Brain microvascular endothelial cell (primary cell): ENCODE results near the gene WWC2.

ENCODE experiments used
- DNase-seq: peaks from one replicate; pipeline ENCODE4 v3.0.0-alpha.2; 2020
- H3K27ac ChIP-seq: fragments of 250-450 bp; sonication (Bioruptor Pico); 2 replicates; pipeline ENCODE4 v1.5.1; 2020; ENCODE audit warnings: mild to moderate bottlenecking, moderate library complexity
- H3K27me3 ChIP-seq: fragments of 250-450 bp; sonication (Bioruptor Pico); replicated peaks from 2 replicates; pipeline ENCODE4 v1.5.1; 2020; ENCODE audit warnings: mild to moderate bottlenecking
- H3K36me3 ChIP-seq: fragments of 250-450 bp; sonication (Bioruptor Pico); replicated peaks from 2 replicates; pipeline ENCODE4 v1.5.1; 2020; ENCODE audit warnings: mild to moderate bottlenecking
- H3K4me3 ChIP-seq: 2 replicates; pipeline ENCODE4 v1.5.1; 2011; ENCODE audit warnings: low read depth, mild to moderate bottlenecking, control low read depth, low read length, moderate library complexity
- in situ Hi-C: cut with HindIII; loops from 2 replicates; pipeline ENCODE4 v1.10.0; 2017; ENCODE audit warnings: low sequenced_read_pairs, low pct_ligation_motif_present
- TF ChIP-seq, protein P1 (sequence below): IDR thresholded peaks from 2 replicates; pipeline ENCODE4 v1.5.1; 2011; ENCODE audit warnings: low read depth, mild to moderate bottlenecking, moderate library complexity, low read length, control low read depth, inconsistent platforms; ENCODE audit errors: missing control alignments

Gene WWC2

DNA sequence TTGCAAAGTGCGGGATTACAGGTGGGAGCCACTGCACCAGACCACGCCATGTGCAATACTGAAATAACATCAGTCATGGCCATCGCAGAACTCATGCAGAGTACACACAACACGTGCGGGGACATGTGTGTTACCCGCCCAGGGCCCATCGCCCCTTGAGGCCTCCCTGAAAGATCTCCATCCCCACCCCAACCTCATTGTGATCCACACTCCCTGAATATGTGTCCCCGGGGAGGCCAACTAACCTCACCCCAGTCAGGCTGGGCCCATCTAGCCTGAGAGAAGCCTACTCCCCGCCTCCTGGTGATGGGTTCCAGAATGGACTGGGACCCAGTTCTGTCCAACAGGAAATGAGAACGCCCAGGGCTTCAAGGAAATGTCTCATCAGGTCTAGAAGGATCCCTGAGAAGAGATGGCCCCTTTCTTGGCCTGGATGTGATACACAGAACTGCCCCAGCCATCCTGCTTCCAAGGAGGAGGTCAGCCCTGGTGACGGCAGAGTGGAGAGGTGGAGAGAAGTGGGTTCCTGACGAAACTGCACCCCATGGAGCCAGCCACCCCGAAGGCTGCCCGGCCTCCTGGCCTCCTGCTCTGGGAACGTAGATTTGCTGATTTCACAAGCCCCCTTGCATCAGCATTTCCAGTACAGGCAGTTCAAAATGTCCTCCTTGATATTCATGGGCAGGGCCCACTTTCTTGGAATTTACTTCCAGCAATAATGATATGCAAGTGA is 245.6 kb downstream of the WWC2 start:
- TF ChIP-seq, protein P1, sequence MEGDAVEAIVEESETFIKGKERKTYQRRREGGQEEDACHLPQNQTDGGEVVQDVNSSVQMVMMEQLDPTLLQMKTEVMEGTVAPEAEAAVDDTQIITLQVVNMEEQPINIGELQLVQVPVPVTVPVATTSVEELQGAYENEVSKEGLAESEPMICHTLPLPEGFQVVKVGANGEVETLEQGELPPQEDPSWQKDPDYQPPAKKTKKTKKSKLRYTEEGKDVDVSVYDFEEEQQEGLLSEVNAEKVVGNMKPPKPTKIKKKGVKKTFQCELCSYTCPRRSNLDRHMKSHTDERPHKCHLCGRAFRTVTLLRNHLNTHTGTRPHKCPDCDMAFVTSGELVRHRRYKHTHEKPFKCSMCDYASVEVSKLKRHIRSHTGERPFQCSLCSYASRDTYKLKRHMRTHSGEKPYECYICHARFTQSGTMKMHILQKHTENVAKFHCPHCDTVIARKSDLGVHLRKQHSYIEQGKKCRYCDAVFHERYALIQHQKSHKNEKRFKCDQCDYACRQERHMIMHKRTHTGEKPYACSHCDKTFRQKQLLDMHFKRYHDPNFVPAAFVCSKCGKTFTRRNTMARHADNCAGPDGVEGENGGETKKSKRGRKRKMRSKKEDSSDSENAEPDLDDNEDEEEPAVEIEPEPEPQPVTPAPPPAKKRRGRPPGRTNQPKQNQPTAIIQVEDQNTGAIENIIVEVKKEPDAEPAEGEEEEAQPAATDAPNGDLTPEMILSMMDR = no peak

GRCh38 chr4:183345261-183345660 is 246.2 kb downstream of the WWC2 start:
- TF ChIP-seq, protein P1 = no peak
- DNase-seq = no peak
- Histone ChIP-seq H3K27ac (no peak overlapping the region), H3K27me3 (no peaks in the 10 kb centered on the region), H3K36me3 (no peaks in the 10 kb centered on the region), H3K4me3 (no peak overlapping the region)
- in situ Hi-C loops = no loop called here

More for the DNA sequence above, 245.6 kb downstream of the WWC2 start:
- no peaks in the 10 kb centered on the region for H3K27me3 ChIP-seq
- no peaks in the 10 kb centered on the region for H3K36me3 ChIP-seq
- in situ Hi-C loops = no loop called here
- DNase-seq = no peak
- no peak overlapping the region for H3K4me3 ChIP-seq
- no peak overlapping the region for H3K27ac ChIP-seq

- Histone ChIP-seq H3K27me3 (no peaks in the 10 kb centered on the region), H3K4me3 (no peak overlapping the region), H3K36me3 (no peaks in the 10 kb centered on the region), H3K27ac (no peak overlapping the region)
- TF ChIP-seq, protein P1 = no peak
- DNase-seq = no peak
- in situ Hi-C loops = no loop called here
Observed at GRCh38 chr4:183347146-183347545, 248.1 kb downstream of the WWC2 start.

DNA sequence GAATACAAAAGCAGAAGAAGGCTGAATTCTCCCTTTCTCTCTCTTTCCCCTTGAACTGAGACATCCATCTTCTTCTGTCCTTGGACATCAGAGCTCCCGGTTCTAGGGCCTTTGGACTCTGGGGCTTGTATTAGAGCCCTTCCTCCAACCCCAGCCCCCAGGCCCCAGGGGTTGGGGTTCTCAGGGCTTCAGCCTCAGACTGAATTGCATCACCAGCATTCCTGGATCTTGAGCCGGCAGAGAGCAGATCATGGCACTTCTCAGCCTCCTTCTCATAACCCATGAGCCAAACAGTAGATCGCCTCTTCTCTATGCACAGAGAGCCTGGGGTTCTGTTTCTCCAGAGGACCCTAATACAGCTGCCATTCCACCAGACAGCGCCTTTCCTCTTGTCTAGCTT is 248.5 kb downstream of the WWC2 start:
- no peak overlapping the region for H3K4me3 ChIP-seq
- DNase-seq = no peak
- in situ Hi-C loops = no loop called here
- TF ChIP-seq, protein P1 = no peak
- H3K27ac ChIP-seq = no peak overlapping the region
- no peaks in the 10 kb centered on the region for H3K27me3 ChIP-seq
- no peaks in the 10 kb centered on the region for H3K36me3 ChIP-seq

GRCh38 chr4:183348136-183348535 is 249.1 kb downstream of the WWC2 start:
- H3K27me3 ChIP-seq = no peaks in the 10 kb centered on the region
- no peak overlapping the region for H3K4me3 ChIP-seq
- H3K27ac ChIP-seq = no peak overlapping the region
- no peak for DNase-seq
- H3K36me3 ChIP-seq = no peaks in the 10 kb centered on the region
- TF ChIP-seq, protein P1 = no peak
- in situ Hi-C loops = no loop called here
